GM18505 (cell line): Measurements from ENCODE around the gene SART1.

ENCODE experiments used
- ATAC-seq: cut with Tn5 transposase; IDR thresholded peaks from one replicate; pipeline ENCODE4 v1.9.1; 2021; ENCODE audit not compliant: unreplicated experiment
- POLR2A ChIP-seq: IDR thresholded peaks from 4 replicates; pipeline ENCODE4 v1.6.1; 2011; ENCODE audit warnings: borderline replicate concordance; ENCODE audit not compliant: insufficient read depth, insufficient read length; ENCODE audit errors: extremely low read depth

SART1 gene

DNA sequence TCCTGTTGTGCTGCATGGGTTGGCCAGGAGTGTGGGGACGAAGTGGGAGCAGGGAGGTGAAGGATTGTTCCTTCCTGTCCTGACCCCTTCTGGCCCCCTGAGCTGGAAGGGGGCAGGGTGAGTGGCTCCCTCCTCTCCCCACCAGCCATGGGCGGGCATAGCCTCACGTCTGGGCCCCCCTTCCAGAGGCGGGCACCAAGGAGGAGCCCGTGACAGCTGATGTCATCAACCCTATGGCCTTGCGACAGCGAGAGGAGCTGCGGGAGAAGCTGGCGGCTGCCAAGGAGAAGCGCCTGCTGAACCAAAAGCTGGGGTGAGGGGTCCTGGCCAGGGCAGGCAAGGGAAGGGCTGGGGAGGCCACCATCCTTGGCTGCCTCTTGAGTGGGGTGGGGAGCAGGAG lies 3.4 kb downstream of the SART1 start:
- no peak for ATAC-seq
- no peak for TF ChIP-seq POLR2A

DNA sequence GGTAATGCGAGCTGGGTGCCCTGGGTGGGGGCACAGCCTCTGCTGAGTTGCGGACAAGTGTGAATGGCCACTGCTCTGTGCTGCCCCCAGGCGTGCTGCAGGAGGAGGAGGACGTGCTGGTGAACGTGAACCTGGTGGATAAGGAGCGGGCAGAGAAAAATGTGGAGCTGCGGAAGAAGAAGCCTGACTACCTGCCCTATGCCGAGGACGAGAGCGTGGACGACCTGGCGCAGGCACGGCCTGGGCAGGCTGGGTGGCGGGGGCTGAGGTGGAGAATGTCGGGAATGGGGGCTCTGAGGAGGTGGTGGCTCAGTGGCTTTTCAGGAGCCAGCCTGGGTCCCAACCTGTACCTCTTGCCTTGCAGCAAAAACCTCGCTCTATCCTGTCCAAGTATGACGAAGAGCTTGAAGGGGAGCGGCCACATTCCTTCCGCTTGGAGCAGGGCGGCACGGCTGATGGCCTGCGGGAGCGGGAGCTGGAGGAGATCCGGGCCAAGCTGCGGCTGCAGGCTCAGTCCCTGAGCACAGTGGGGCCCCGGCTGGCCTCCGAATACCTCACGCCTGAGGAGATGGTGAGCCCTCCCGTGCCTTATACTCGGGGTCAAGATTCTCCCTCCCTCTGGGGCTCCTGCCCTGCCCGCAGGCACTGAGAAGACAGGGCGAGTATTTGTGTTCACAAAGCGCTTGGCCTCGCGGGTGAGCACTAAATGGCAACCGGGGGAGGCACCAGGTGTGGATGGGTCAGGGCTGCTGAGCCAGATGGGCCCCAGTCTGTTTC lies 4.6 kb downstream of the SART1 start:
- TF ChIP-seq POLR2A = no peak
- no peak for ATAC-seq

DNA sequence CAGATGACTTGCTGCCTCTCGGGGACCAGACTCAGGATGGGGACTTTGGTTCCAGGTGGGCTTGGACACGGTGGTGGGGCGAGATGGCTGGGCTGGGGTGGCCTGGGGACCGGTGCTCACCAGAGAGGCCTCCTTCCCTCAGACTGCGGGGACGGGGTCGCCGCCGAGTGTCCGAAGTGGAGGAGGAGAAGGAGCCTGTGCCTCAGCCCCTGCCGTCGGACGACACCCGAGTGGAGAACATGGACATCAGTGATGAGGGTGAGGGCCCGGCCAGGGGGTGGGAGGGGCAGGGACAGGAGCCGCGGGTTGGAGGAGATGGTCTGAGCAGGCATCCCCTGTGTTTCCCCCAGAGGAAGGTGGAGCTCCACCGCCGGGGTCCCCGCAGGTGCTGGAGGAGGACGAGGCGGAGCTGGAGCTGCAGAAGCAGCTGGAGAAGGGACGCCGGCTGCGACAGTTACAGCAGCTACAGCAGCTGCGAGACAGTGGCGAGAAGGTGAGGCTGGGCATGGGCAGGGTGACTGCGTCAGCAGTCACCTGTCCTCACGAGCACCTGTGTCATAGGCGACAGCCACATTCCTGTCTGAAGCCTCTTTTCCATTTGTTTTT lies 5.9 kb downstream of the SART1 start:
- TF ChIP-seq POLR2A = no peak
- no peak for ATAC-seq

DNA sequence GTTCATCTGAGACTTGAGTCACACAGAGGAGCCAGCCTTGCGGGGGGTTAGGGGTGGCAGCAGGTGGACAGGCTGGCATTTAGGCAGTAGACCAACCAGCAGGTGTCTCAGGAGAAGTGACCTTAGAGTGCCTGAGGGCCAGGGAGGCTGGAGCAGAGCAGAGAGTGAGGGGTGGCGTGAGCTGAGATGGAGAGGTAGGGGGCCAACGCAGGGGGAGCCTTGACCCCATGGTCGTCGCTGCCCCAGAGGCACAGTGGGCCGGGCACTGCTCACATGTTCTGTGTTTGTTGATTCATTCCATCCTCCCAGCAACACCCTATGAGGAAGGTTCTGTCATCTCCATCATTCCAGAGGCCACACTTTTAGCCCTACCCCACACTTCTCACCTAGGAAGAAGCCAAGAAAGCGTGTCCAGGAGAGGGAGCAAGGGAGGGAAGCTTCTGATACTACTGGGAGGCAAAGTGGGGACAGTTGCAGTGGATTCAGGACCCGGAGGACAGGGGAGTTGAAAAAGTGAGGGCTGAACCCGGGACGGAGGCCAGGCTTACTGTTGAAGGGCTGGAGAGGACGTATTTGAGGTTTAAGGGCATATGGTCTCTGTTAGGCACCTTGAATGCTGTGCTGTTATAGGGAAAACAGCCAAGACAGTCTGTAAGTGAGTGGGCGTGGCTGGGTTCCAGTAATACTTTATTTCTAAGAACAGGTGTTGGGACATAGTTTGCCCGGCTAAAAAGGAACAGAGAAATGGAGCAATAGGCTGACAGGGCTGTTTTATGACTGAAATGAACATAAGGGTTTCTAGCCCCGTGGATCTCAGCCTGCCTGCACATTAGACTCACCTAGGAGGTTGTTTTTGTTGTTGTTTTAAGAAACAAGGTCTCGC lies 7.3 kb downstream of the SART1 start:
- TF ChIP-seq POLR2A = no peak
- no peak for ATAC-seq

DNA sequence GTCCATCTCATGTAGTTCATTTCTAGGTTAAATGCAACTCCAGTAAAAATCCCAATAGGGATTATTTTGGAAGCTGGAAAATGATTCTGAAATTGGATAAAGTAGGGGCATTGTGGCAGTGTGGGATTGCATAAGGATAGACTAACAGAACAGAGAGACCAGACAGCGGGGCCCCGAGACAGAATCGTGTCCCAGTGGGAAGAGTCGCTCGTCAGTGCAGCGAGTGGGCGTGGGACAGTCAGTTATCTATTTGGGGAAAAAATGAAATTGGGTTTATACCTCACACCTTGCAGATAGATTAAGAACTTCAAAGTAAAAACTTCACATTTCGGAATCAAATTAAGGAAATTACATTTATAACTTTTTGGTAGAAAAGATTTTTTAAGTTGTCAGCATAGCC lies 10.6 kb downstream of the SART1 start:
- no peak for ATAC-seq
- TF ChIP-seq POLR2A = no peak

DNA sequence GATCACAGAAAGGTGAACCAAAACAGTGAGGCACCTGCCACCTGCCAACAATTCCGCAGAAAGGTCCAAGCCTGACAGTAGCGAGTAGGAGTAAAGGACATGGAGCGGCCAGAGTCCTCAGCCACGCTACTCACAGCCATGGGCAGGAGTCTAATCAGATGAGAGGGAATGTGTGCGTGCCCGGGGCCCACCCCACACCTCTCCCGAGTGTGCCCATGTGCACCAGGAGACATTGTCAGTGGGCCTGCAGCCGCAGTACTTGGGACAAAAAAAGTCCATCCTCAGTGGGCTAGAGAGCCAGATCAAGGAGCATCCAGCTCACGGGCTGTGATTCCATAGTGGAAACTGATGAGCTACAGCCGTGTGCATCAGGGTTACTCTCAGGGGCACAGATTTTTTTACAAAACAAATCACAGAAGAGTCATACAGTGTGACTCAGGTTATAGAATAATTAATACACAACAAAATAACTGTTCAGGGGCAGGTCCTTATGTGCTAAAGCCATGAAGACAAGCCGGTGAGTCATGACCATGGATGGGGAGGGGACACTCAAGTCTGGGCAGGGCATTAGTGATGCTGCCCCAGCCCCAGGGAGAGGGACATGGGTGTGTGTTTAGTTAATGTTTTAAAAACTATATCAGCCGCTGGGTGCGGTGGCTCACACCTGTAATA lies 12.0 kb downstream of the SART1 start:
- no peak for TF ChIP-seq POLR2A
- no peak for ATAC-seq

DNA sequence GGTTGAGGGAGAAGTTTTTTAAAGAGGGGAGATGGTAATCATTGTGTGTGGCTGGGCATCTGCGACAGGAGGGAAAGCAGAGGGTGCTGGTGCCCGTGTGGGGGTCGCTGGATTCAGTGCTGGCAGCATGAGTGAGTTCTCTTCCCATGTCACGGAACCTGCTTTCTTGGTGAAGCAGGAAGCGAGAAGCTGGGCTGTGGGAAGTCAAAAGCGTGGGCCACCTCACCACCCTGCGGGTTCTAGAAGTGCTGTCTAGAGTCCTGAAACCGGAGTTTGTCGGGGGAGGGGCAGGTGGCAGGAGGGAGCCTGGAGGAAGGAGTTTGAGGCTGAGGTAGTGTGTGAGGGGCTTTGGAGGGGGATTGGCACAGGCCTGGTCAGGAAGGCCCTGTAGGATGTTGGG lies 14.2 kb downstream of the SART1 start:
- no peak for ATAC-seq
- no peak for TF ChIP-seq POLR2A

DNA sequence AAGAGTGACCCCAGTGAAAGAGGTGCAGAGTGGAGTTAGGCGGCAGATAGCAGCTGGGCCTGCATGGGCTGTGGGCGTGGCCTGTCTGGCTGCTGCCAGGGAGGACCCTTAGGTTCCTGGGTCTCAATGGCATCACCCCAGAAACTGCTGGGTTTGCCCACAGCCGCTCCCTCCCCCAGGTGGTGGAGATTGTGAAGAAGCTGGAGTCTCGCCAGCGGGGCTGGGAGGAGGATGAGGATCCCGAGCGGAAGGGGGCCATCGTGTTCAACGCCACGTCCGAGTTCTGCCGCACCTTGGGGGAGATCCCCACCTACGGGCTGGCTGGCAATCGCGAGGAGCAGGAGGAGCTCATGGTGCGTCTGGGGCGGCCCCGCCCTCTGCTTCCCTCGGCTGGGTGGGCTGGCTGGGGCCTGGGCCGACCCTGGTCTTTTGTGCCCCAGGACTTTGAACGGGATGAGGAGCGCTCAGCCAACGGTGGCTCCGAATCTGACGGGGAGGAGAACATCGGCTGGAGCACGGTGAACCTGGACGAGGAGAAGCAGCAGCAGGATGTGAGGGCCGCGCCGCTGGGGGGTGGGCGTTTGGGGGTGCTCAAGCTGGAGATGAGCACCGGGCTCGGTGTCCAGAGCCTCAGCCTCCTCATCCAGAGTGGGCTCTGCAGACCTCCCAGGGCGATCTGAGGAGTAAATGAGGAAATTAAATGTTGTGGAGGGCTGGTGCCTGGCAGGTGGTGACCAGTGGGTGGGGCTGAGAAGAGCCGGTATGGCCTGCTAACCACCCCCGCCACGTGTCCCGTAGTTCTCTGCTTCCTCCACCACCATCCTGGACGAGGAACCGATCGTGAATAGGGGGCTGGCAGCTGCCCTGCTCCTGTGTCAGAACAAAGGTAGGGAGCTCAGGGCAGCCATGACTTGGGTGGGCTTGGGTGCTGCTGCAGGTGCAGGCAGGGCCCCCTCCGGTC lies 15.0 kb downstream of the SART1 start:
- TF ChIP-seq POLR2A = no peak
- no peak for ATAC-seq

DNA sequence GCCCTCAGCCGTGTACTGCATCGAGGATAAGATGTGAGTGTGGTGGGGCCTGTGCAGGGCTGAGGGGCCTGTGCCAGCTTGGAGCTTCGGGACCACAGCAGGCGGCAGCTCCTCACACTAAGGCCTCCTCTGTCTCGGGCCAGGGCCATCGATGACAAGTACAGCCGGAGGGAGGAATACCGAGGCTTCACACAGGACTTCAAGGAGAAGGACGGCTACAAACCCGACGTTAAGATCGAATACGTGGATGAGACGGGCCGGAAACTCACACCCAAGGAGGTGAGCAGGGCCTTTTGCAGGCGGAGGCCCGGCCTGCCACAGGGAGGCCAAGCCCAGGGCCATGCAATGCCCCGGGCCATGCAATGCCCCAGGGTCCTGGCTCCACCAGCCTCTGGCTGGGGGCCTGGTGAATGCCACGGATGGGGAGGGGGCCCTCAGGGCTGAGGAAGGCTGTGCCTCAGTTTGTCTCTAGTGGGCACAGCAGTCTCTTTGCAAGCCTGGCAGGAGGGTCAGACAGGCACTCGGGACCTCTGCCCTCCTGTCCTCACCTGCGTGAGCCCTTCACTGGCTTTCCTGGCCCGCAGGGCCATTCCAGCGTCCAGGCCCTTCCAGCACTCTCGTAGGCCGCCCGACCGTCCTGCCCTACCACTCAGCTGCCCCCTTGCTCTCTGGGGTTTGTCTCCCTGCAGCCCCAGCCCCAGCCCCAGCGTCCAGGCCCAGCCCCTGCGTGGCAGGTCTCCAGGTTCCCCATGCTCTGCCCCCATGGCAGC lies 16.3 kb downstream of the SART1 start:
- no peak for ATAC-seq

DNA sequence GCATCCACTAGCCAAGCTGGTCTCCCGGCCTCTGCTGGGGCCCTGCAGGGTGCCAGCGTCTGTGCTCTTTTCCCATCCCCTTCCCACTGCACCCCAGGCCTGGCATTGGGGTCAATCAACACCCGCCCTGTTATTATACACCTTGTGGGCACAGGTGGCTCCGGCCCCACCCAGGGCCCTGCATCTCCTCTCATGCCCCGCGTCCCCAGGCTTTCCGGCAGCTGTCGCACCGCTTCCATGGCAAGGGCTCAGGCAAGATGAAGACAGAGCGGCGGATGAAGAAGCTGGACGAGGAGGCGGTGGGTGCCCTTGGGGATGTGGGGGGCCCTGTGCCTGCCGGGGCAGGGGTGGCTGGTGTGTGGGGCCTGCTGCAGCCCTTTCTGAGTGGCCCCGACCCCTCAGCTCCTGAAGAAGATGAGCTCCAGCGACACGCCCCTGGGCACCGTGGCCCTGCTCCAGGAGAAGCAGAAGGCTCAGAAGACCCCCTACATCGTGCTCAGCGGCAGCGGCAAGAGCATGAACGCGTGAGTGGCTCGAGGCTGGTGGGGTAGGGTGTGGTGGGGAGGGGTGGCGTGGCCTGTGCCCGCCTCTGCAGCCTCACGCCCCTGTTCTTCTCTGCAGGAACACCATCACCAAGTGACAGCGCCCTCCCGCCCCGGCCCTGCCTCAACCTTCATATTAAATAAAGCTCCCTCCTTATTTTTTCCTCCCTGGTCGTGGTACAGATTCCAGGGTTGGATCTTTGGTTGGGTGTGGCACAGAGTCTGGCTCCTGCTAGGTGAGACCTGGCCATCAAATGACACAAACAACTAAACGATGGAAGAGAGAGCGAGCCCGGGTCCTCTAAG lies 17.1 kb downstream of the SART1 start:
- no peak for ATAC-seq
- TF ChIP-seq POLR2A = no peak

More for the DNA sequence above, 16.3 kb downstream of the SART1 start:
- no peak for TF ChIP-seq POLR2A
